Psoas muscle (tissue), 8 donors: ENCODE data around the gene TRPM3. TPM values are rescaled to one million over a fixed set of nuclear protein-coding genes. Genes with fewer than 3 reads are reported as not detected.
"Not testable (repeated sequence)": the region's sequence is repeated elsewhere in the genome, so short reads cannot be mapped to it uniquely, and the experiment has no call there.

Experiments used
- ATAC-seq, 4 donors: fragments of 200-7000 bp; cut with Tn5 transposase; one replicate each; pipeline ENCODE4 v1.9.1; 2020; ENCODE audit warnings: moderate library complexity in 3 of 4, mild to moderate bottlenecking in 2 of 4
- DNase-seq, 2 donors: peaks; one replicate each; pipeline ENCODE4 v3.0.0-alpha.2; 2020
- H3K27ac ChIP-seq: fragments of 200-600 bp; one replicate; pipeline ENCODE4 v1.8.0; 2022
- H3K27me3 ChIP-seq, 3 donors: fragments of 200-600 bp in 1 of 3; one replicate each; pipeline versions ENCODE4 v1.6.1 to v1.8.0; 2013 to 2022; ENCODE audit warnings: low read length in 2 of 3, mild to moderate bottlenecking in 2 of 3, moderate library complexity in 1 of 3; ENCODE audit not compliant: insufficient read depth in 3 of 3
- H3K36me3 ChIP-seq, 2 donors: fragments of 200-600 bp in 1 of 2; one replicate each; pipeline versions ENCODE4 v1.6.1 to v1.8.0; 2013 to 2022; ENCODE audit warnings: low read depth in 1 of 2, mild to moderate bottlenecking in 1 of 2, moderate library complexity in 1 of 2; ENCODE audit not compliant: insufficient read depth in 1 of 2
- H3K4me1 ChIP-seq: fragments of 200-600 bp; one replicate; pipeline ENCODE4 v1.8.0; 2022
- H3K4me3 ChIP-seq: fragments of 200-600 bp; one replicate; pipeline ENCODE4 v1.8.0; 2022; ENCODE audit warnings: mild to moderate bottlenecking
- H3K9me3 ChIP-seq: fragments of 200-600 bp; one replicate; pipeline ENCODE4 v1.8.0; 2022
- CTCF ChIP-seq: fragments of 200-600 bp; IDR thresholded peaks from one replicate; pipeline ENCODE4 v1.8.0; 2022; ENCODE audit warnings: antibody characterized with exemption
- WGBS, 3 donors: extraction: QIAGEN DNeasy Blood & Tissue Kit; methylation state at CpG; one replicate each; pipeline versions ENCODE4 v1.1.6 to v1.1.7; 2013; 5-methylcytosine and 5-hydroxymethylcytosine counted together
- intact Hi-C, 2 donors: fragments of 100-400 bp; cut with DNase I; formaldehyde crosslinking; loops; one replicate each; pipeline versions ENCODE4 v1.11.0 to v1.14.2; 2022
- polyA plus RNA-seq, 3 donors: library from polyadenylated mRNA; stranded (reverse); fragments of 200-250 nt; gene quantifications; one replicate each; pipeline ENCODE4 v1.2.3, GENCODE V29; 2013
- total RNA-seq, 4 donors: library from RNA; stranded (reverse); fragmentation: NEBNext Ultra II Directional in 2 of 4; extraction: Animal tissue kit (Norgen Biotek cat#: 25700) in 2 of 4; gene quantifications; one replicate each; pipeline versions ENCODE4 v1.2.1 to v1.2.4, GENCODE V29; 2021 to 2023
- donor health status: healthy with polysubstance abuse.
- donor health status: DM: no; HTN: no; CAD: no; lungs with moderate emphysema.
- donor health status: Bipolar disorder and iron deficiency.
- donor health status: healthy.
- donor health status: DM: yes; HTN: yes; CAD: no.
- donor health status: DM: no; HTN: no; CAD: no.
- donor health status: DM: no; HTN: no; CAD: no.
- donor health status: DM: yes; HTN: yes; CAD: no.

The TRPM3 gene
- total and polyA plus RNA-seq, 7 donors, result 0.01 to 0.16 (median 0.06) TPM; not detected in 3

DNA sequence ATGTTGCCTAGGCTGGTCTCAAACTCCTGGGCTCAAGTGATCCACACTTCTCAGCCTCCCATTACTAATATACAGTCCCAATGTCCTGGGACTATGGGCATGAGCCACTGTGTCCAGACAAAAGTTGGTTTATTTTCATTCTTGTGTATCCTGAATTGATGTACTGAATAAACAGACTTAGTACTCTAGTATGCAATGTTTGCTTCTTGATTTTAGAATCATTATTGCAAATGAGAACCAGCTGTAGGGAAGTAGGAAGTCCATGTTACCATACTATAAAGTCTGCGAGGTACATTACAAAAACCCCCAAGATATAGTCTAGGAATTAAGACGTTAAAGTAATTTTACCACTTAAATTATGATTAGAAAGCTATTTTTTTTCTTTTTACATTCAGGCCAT is 372.4 kb downstream of the TRPM3 start:
- TF ChIP-seq CTCF, result no peak
- intact Hi-C loops, result no loop called here
- no peak for DNase-seq
- Histone ChIP-seq H3K4me1 (no peaks in the 10 kb centered on the region), H3K27ac (no peak overlapping the region), H3K4me3 (no peak overlapping the region), H3K27me3 (no peaks in the 10 kb centered on the region), H3K9me3 (no peaks in the 10 kb centered on the region), H3K36me3 (no peaks in the 10 kb centered on the region)
- ATAC-seq, result no peak
- WGBS, 3 donors, result 82 to 88% (median 86%) methylated on average over 2 of the region's 2 CpGs

- no peak overlapping the region for H3K4me3 ChIP-seq
- WGBS, 3 donors, result 7 to 29% (median 26%) methylated on average over 2 of the region's 2 CpGs
- H3K4me1 ChIP-seq, result no peaks in the 10 kb centered on the region
- no peaks in the 10 kb centered on the region for H3K27me3 ChIP-seq
- no peak for DNase-seq
- TF ChIP-seq CTCF, result no peak
- intact Hi-C loops, result no loop called here
- no peaks in the 10 kb centered on the region for H3K36me3 ChIP-seq
- no peak overlapping the region for H3K27ac ChIP-seq
- no peaks in the 10 kb centered on the region for H3K9me3 ChIP-seq
- ATAC-seq, result no peak
Observed at GRCh38 chr9:70747261-70747718, 374.1 kb downstream of the TRPM3 start.

GRCh38 chr9:70746760-70747159 is 374.7 kb downstream of the TRPM3 start:
- Histone ChIP-seq H3K4me3 (no peak overlapping the region), H3K36me3 (no peaks in the 10 kb centered on the region), H3K27ac (no peak overlapping the region), H3K4me1 (no peaks in the 10 kb centered on the region), H3K9me3 (no peaks in the 10 kb centered on the region), H3K27me3 (no peaks in the 10 kb centered on the region)
- DNase-seq (no peak), ATAC-seq (no peak)
- no peak for TF ChIP-seq CTCF
- intact Hi-C loops, result no loop called here

GRCh38 chr9:70746316-70746715 is 375.1 kb downstream of the TRPM3 start:
- H3K4me1 ChIP-seq, result no peaks in the 10 kb centered on the region
- DNase-seq (no peak), ATAC-seq (no peak)
- 0 to 68% (median 3%) methylated on average over 1 of the region's 1 CpG for WGBS, 3 donors
- intact Hi-C loops, result no loop called here
- H3K27me3 ChIP-seq, result no peaks in the 10 kb centered on the region
- H3K27ac ChIP-seq, result no peak overlapping the region
- H3K4me3 ChIP-seq, result no peak overlapping the region
- H3K36me3 ChIP-seq, result no peaks in the 10 kb centered on the region
- TF ChIP-seq CTCF, result no peak
- H3K9me3 ChIP-seq, result no peaks in the 10 kb centered on the region

DNA sequence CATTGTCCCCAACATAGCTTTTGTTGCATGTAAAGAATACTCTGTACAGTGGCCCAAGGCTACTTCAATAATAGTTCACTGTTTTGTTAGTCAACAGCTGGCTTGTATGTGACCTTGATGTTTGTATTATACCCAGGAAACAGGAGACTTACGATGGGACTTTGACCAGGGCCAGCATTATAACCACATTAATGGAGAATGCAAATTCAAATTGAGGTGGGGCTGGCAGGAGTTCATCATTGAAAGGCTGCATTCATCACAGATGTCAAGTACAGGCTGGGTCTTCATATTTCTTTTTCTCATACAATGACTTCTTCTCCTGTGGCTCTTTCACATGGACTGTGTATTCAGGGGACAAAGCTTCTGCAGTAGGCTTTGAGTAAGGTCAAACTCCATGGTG is 396.6 kb downstream of the TRPM3 start:
- H3K4me3 ChIP-seq, H3K27me3 ChIP-seq, H3K27ac ChIP-seq, H3K4me1 ChIP-seq, DNase-seq, H3K9me3 ChIP-seq, H3K36me3 ChIP-seq, intact Hi-C loops, ATAC-seq: not testable (repeated sequence)
- WGBS, 3 donors, result no CpG with 5 or more reads among the region's 1 CpG

DNA sequence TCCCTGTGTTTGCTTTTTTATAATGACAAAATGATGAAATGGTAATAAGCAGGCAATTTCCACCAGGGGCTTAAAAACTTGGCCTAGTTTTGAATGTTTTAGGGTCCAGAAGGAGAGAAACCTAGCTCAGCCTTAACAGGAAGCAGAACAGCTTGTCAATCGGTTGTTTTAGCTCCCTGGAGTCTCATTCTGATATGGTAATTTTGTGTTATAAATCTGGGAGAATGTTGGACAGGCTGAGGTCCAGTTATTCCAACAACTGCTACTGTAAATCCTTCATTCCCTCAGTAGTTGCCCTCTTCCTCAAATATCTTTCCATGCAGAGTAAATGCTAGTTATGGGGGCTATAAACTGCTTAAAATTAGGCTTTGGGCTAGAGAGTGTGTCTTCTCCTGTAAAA is 397.4 kb downstream of the TRPM3 start:
- ATAC-seq, H3K4me1 ChIP-seq, H3K27me3 ChIP-seq, DNase-seq, H3K27ac ChIP-seq, H3K36me3 ChIP-seq, intact Hi-C loops, H3K4me3 ChIP-seq, H3K9me3 ChIP-seq: not testable (repeated sequence)
- no CpG with 5 or more reads among the region's 1 CpG for WGBS, 3 donors

DNA sequence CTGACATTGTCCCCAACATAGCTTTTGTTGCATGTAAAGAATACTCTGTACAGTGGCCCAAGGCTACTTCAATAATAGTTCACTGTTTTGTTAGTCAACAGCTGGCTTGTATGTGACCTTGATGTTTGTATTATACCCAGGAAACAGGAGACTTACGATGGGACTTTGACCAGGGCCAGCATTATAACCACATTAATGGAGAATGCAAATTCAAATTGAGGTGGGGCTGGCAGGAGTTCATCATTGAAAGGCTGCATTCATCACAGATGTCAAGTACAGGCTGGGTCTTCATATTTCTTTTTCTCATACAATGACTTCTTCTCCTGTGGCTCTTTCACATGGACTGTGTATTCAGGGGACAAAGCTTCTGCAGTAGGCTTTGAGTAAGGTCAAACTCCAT is 414.6 kb downstream of the TRPM3 start:
- intact Hi-C loops, H3K4me1 ChIP-seq, H3K27ac ChIP-seq, H3K36me3 ChIP-seq, ATAC-seq, H3K27me3 ChIP-seq, H3K4me3 ChIP-seq, DNase-seq, H3K9me3 ChIP-seq: not testable (repeated sequence)
- WGBS, 3 donors, result no CpG with 5 or more reads among the region's 1 CpG
